ENCODE measurements around the gene BUB1B.

BUB1B gene

DNA sequence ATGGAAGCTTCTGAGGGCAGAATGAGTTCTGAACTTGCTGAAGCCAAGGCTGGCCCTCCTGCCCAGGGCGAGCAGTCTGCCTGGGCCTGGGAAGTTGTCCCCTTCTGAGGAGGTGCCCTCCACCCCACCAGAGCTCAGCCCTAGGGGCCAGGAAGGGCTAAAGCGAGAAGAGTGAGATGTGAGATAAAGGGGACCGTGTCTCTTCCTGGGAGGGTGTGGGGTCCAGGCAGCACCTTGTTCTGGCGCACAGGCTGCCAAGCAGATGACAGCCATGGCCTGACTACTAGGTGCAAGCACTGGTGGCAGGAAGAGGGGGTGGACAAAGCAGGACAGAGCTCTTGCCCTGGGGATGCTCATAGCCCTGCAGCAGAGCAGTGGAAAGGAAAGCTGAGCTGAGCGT is 81.7 kb downstream of the BUB1B start:
- Histone ChIP-seq H3K27me3 (ENCODE audit: insufficient read depth, poor library complexity, severe bottlenecking) (peaks cover 7% of the 10 kb centered on the region), H3K27ac (replicated peaks) (no peak overlapping the region), H3K4me3 (replicated peaks; ENCODE audit: insufficient read depth, low read length) (no peak overlapping the region)
- TF ChIP-seq, protein P1, sequence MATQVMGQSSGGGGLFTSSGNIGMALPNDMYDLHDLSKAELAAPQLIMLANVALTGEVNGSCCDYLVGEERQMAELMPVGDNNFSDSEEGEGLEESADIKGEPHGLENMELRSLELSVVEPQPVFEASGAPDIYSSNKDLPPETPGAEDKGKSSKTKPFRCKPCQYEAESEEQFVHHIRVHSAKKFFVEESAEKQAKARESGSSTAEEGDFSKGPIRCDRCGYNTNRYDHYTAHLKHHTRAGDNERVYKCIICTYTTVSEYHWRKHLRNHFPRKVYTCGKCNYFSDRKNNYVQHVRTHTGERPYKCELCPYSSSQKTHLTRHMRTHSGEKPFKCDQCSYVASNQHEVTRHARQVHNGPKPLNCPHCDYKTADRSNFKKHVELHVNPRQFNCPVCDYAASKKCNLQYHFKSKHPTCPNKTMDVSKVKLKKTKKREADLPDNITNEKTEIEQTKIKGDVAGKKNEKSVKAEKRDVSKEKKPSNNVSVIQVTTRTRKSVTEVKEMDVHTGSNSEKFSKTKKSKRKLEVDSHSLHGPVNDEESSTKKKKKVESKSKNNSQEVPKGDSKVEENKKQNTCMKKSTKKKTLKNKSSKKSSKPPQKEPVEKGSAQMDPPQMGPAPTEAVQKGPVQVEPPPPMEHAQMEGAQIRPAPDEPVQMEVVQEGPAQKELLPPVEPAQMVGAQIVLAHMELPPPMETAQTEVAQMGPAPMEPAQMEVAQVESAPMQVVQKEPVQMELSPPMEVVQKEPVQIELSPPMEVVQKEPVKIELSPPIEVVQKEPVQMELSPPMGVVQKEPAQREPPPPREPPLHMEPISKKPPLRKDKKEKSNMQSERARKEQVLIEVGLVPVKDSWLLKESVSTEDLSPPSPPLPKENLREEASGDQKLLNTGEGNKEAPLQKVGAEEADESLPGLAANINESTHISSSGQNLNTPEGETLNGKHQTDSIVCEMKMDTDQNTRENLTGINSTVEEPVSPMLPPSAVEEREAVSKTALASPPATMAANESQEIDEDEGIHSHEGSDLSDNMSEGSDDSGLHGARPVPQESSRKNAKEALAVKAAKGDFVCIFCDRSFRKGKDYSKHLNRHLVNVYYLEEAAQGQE (IDR thresholded peaks at IDR 0.05; ENCODE audit: insufficient replicate concordance, low read depth), result no peak
- TF ChIP-seq SPI1 (IDR thresholded peaks at IDR 0.05; ENCODE audit: borderline replicate concordance, low read depth) (no peak), GABPA (IDR thresholded peaks at IDR 0.05; ENCODE audit: low read depth) (no peak), POLR2AphosphoS5 (IDR thresholded peaks at IDR 0.05; ENCODE audit: low read depth) (no peak)
- TF ChIP-seq, protein P2, sequence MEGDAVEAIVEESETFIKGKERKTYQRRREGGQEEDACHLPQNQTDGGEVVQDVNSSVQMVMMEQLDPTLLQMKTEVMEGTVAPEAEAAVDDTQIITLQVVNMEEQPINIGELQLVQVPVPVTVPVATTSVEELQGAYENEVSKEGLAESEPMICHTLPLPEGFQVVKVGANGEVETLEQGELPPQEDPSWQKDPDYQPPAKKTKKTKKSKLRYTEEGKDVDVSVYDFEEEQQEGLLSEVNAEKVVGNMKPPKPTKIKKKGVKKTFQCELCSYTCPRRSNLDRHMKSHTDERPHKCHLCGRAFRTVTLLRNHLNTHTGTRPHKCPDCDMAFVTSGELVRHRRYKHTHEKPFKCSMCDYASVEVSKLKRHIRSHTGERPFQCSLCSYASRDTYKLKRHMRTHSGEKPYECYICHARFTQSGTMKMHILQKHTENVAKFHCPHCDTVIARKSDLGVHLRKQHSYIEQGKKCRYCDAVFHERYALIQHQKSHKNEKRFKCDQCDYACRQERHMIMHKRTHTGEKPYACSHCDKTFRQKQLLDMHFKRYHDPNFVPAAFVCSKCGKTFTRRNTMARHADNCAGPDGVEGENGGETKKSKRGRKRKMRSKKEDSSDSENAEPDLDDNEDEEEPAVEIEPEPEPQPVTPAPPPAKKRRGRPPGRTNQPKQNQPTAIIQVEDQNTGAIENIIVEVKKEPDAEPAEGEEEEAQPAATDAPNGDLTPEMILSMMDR (IDR thresholded peaks at IDR 0.05; ENCODE audit: insufficient read depth, low read length), result no peak
- no peak for DNase-seq (ENCODE audit: low read depth in 1 of 2, low spot score in 1 of 2)

DNA sequence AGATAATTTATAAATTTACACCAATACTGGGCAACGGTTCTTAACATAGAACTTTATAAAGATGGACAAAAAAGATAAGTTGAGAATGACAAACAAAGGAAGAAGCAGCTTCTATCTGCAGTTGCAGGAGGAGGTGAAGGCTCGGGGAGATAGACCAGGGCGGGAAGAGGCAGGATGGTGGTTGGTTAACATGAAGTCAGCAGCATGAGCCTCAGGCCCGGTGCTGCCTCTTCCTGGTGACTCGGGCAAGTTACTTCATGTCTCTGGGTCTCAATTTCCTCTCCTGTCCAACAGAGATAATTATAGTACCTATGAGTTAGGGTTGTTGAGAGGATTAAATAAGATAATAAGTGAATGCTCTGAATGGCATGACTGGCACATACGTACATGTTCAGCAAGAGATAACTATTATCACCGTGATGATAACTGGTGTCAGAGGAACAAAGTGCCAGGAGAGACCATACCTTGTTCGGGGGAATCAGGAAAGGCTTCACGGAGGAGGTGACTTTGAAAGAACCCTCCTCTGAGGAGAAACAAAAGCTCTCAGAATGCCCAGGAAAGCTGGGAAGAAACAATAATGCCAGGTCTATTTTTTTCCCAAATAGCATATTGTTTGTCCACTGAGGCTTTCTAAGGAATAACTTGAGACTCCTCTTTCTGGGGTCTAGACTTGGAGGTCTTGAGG is 82.4 kb downstream of the BUB1B start:
- DNase-seq (ENCODE audit: low read depth in 1 of 2, low spot score in 1 of 2), result no peak
- TF ChIP-seq SPI1 (IDR thresholded peaks at IDR 0.05; ENCODE audit: borderline replicate concordance, low read depth) (no peak), GABPA (IDR thresholded peaks at IDR 0.05; ENCODE audit: low read depth) (no peak), POLR2AphosphoS5 (IDR thresholded peaks at IDR 0.05; ENCODE audit: low read depth) (no peak)
- TF ChIP-seq, protein P2 (IDR thresholded peaks at IDR 0.05; ENCODE audit: insufficient read depth, low read length), result no peak
- TF ChIP-seq, protein P1 (IDR thresholded peaks at IDR 0.05; ENCODE audit: insufficient replicate concordance, low read depth), result no peak
- Histone ChIP-seq H3K27me3 (ENCODE audit: insufficient read depth, poor library complexity, severe bottlenecking) (peaks cover 7% of the 10 kb centered on the region), H3K4me3 (replicated peaks; ENCODE audit: insufficient read depth, low read length) (no peak overlapping the region), H3K27ac (replicated peaks) (no peak overlapping the region)

DNA sequence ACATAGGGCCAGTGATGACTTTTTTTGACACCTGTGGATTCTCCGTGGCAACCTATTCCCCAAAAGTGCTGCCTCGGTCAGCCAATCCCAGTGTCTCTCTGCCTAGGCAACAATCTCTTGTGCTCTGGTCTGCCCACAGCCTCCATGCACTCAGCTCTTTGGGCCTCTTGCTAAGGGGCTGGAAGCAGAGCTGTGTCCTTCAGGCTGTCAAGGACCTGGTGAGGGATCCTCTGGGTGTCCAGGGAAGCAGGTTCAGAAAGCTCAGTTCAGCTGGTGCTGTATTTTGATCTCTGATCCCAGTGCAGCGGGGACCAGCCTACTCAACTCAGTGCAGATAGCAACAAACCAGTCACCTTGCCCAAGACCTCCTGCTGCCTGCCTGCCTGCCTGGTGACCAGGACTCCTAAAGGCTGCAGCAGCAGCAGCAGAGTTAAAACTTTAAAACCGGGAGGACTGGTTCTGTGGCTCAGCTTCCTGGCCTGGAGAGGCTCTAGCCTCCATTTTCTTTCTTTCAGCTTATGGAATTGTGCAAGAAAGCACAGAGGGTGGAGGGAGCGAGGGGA is 84.2 kb downstream of the BUB1B start:
- no peaks in the 10 kb centered on the region for H3K27me3 ChIP-seq (ENCODE audit: insufficient read depth, poor library complexity, severe bottlenecking)
- H3K4me3 ChIP-seq (replicated peaks; ENCODE audit: insufficient read depth, low read length), result no peak overlapping the region
- no peak overlapping the region for H3K27ac ChIP-seq (replicated peaks)
- no peak for DNase-seq (ENCODE audit: low read depth in 1 of 2, low spot score in 1 of 2)
- TF ChIP-seq, protein P1 (IDR thresholded peaks at IDR 0.05; ENCODE audit: insufficient replicate concordance, low read depth), result no peak
- TF ChIP-seq, protein P2 (IDR thresholded peaks at IDR 0.05; ENCODE audit: insufficient read depth, low read length), result no peak
- TF ChIP-seq POLR2AphosphoS5 (IDR thresholded peaks at IDR 0.05; ENCODE audit: low read depth), result no peak
